ENCODE results near the gene PDGFA. TPM values are rescaled to one million over a fixed set of nuclear protein-coding genes. Genes with fewer than 3 reads are reported as not detected.
A peak's percentile ranks its signal among the peaks of the same experiment; 100 is the strongest.

Gene PDGFA
- total RNA-seq, 4 donors from 2014 or later, result 10.8 to 31.7 (median 26.0) TPM

DNA sequence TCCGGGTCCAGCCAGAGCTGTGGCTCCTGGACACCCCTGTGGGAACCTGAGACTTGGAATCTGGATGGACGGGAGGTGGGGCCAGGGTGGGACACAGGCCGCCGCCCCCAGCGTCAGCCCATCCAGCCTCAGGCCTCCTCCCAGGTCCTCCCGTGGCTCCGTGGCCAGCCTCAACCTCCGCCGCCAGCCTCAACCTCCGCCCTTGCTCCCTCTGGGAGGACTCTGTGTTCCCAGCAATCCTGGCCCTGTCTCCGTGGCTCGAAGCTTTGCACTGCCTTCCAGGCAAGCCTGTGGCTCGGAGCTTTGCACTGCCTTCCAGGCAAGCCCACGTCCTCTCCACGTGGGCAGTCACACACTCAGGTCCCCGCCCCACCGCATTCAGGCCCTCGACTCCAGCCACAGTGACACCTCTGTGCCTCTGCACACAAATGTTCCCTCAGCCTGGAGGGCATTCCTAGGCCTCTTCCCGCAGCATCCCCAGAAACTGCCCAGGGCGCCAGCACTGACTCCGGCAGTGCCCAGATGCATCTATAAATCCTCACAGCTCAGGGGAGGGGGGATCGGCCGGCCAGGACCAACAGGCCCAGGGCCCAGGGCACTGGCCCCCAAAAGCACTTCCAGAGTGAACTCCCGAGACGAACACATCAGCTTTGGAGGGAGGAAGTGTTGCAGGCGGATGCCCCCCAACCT is 44.7 kb upstream of the PDGFA start:
- intact Hi-C loops (cut with DNase I; ENCODE audit: low total_unique reads), result no loop called here
- H3K36me3 ChIP-seq, result no peaks in the 10 kb centered on the region
- H3K27me3 ChIP-seq, result peaks cover 0 to 8% (median 4%) of the 10 kb centered on the region in 3 donors
- no peak for ATAC-seq
- H3K9me3 ChIP-seq, result no peaks in the 10 kb centered on the region
- no peak for DNase-seq
- H3K4me3 ChIP-seq, result no peak overlapping the region
- no peak overlapping the region for H3K27ac ChIP-seq
- in situ Hi-C loops (cut with MboI; ENCODE audit: low sequenced_read_pairs in 4 of 4), result no loop called here
- TF ChIP-seq POLR2A (IDR thresholded peaks at IDR 0.05), result no peak
- TF ChIP-seq, protein P1, sequence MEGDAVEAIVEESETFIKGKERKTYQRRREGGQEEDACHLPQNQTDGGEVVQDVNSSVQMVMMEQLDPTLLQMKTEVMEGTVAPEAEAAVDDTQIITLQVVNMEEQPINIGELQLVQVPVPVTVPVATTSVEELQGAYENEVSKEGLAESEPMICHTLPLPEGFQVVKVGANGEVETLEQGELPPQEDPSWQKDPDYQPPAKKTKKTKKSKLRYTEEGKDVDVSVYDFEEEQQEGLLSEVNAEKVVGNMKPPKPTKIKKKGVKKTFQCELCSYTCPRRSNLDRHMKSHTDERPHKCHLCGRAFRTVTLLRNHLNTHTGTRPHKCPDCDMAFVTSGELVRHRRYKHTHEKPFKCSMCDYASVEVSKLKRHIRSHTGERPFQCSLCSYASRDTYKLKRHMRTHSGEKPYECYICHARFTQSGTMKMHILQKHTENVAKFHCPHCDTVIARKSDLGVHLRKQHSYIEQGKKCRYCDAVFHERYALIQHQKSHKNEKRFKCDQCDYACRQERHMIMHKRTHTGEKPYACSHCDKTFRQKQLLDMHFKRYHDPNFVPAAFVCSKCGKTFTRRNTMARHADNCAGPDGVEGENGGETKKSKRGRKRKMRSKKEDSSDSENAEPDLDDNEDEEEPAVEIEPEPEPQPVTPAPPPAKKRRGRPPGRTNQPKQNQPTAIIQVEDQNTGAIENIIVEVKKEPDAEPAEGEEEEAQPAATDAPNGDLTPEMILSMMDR (IDR thresholded peaks at IDR 0.05 in 4 of 5, conservative IDR thresholded peaks at IDR 0.05 in 1 of 5), result no peak
- peaks cover 9 to 12% of the 10 kb centered on the region in 2 donors for H3K4me1 ChIP-seq

DNA sequence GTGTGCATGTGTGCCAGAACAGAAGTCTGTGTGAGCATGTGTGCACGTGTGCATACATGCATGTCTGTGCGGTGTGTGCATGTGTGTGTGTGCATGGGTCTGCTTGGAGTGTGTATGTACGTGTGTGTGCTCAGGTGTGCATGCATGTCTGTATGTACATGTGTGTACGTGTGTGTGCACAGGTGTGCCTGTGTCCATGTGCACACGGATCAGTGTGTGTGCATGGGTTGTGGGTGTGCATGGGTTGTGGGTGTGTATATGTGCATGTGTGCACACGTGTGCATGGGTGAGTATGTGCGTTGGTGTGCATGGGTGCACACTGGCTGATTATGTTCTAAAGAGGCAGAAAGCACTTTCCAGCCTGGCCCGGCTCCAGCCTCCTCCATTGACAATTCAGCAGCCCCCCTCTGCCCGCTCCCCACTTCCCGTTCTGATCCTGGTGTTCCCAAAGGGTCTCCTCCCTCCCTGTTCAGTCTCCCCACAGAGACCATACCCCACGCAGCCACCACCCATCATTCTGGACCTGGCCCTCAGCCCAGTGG is 44.1 kb upstream of the PDGFA start:
- H3K27ac ChIP-seq, result no peak overlapping the region

DNA sequence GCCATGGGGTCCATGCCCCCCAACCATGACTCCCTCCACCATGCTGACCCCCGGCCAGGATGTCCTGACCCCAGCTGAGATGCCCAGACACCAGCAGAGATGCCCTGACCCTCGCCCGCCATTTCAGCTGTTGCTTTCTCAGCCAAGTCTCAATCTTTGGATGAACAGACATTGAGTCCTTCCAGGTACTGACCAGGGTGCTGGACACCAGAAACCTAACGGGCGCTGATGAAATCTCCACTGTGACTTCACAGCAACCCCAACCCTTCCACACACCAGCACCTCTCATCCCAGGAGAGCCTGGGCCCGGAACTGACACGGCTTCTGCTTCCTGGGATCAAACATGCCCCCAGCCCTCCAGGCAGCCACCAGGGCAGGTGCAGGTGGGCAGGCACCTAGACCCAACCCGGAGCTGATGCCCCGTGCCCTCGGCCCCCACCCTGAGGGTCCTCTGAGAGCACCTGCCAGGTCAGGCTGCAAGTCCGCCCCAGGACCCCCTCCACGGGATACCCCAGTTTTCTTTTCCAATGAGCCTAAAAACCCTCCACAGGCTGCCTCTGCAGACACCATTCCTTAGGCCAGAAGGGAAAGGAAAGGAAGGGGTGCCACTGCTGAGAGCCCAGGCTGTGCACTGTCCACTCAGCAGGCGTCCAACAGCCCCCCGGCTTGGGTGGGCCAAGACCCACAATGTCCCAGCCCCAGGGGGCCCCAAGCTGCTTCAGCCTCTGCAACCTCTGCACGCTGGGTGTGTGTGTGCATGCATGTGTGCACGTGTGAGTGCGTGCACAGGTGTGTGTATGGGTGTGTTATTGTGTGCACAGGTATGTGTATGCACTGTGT is 43.4 kb upstream of the PDGFA start:
- intact Hi-C loops (cut with DNase I; ENCODE audit: low total_unique reads), result no loop called here
- DNase-seq (no peak), ATAC-seq (no peak)
- in situ Hi-C loops (cut with MboI; ENCODE audit: low sequenced_read_pairs in 4 of 4), result no loop called here
- Histone ChIP-seq H3K9me3 (no peaks in the 10 kb centered on the region), H3K4me1 (peaks cover under 1 to 1% of the 10 kb centered on the region in 2 donors), H3K27me3 (peaks cover 0 to 4% (median 0%) of the 10 kb centered on the region in 3 donors), H3K36me3 (no peaks in the 10 kb centered on the region), H3K4me3 (no peak overlapping the region), H3K27ac (no peak overlapping the region)
- TF ChIP-seq, protein P1 (IDR thresholded peaks at IDR 0.05 in 4 of 5, conservative IDR thresholded peaks at IDR 0.05 in 1 of 5), result no peak
- no peak for TF ChIP-seq POLR2A (IDR thresholded peaks at IDR 0.05)

More for the DNA sequence above, 44.1 kb upstream of the PDGFA start:
- H3K4me3 ChIP-seq, result no peak overlapping the region
- peaks cover 8% of the 10 kb centered on the region in 2 donors for H3K4me1 ChIP-seq
- TF ChIP-seq, protein P1 (IDR thresholded peaks at IDR 0.05 in 4 of 5, conservative IDR thresholded peaks at IDR 0.05 in 1 of 5), result no peak
- no peak for TF ChIP-seq POLR2A (IDR thresholded peaks at IDR 0.05)
- in situ Hi-C loops (cut with MboI; ENCODE audit: low sequenced_read_pairs in 4 of 4), result no loop called here
- peaks cover 0 to 5% (median 3%) of the 10 kb centered on the region in 3 donors for H3K27me3 ChIP-seq
- no peaks in the 10 kb centered on the region for H3K36me3 ChIP-seq
- no peaks in the 10 kb centered on the region for H3K9me3 ChIP-seq
- DNase-seq, result no peak
- no peak for ATAC-seq
- intact Hi-C loops (cut with DNase I; ENCODE audit: low total_unique reads), result no loop called here

DNA sequence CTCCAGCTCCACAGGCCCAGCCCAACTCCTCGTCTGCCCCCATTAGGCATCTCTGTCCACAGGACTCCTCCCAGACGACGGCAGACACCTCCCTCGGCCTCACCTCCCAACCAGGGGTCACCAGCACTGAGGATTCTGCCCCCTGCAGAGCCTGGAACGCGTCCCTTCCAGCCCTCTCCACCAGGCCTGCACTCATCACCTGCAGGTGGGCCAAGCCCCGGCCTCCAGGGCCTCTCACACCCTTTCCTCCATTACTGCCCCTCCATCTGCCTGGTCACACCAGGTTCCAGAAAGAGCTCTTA is 42.7 kb upstream of the PDGFA start:
- DNase-seq (no peak), ATAC-seq (no peak)
- H3K27ac ChIP-seq, result peak overlapping the region in 1 of 4 donors; percentile 36
- no peaks in the 10 kb centered on the region for H3K36me3 ChIP-seq
- H3K9me3 ChIP-seq, result no peaks in the 10 kb centered on the region
- H3K4me3 ChIP-seq, result no peak overlapping the region
- H3K27me3 ChIP-seq, result no peaks in the 10 kb centered on the region
- TF ChIP-seq, protein P1 (IDR thresholded peaks at IDR 0.05 in 4 of 5, conservative IDR thresholded peaks at IDR 0.05 in 1 of 5), result no peak
- TF ChIP-seq POLR2A (IDR thresholded peaks at IDR 0.05), result no peak
- in situ Hi-C loops (cut with MboI; ENCODE audit: low sequenced_read_pairs in 4 of 4), result no loop called here
- intact Hi-C loops (cut with DNase I; ENCODE audit: low total_unique reads), result no loop called here
- H3K4me1 ChIP-seq, result no peaks in the 10 kb centered on the region
